SU-DHL-6 (cell line): ENCODE data around the gene SNRNP27.

Experiments used
- H2AFZ ChIP-seq: fragments of 200-600 bp; sonication (generic); 2 replicates; pipeline ENCODE4 v1.6.1; 2014; ENCODE audit warnings: low read depth, mild to moderate bottlenecking, moderate library complexity, mixed read lengths, antibody characterized with exemption, low read length; ENCODE audit not compliant: severe bottlenecking
- H3F3A ChIP-seq: fragments of 200-600 bp; shearing (Covaris generic); 2 replicates; pipeline ENCODE4 v1.6.0; 2016; ENCODE audit warnings: antibody characterized with exemption, mild to moderate bottlenecking; ENCODE audit not compliant: insufficient read depth
- H3K27ac ChIP-seq: fragments of 200-600 bp; sonication (generic); 2 replicates; pipeline ENCODE4 v1.5.1; 2016; ENCODE audit warnings: low read depth, mild to moderate bottlenecking, low read length, moderate library complexity, mixed read lengths
- H3K27me3 ChIP-seq: fragments of 200-600 bp; sonication (generic), shearing (Covaris generic); 2 replicates; pipeline ENCODE4 v1.6.0; 2014; ENCODE audit warnings: mild to moderate bottlenecking, low read length
- H3K36me3 ChIP-seq: fragments of 200-600 bp; sonication (generic); 2 replicates; pipeline ENCODE4 v1.6.1; 2014; ENCODE audit warnings: mild to moderate bottlenecking, low read length, mixed read lengths
- H3K4me2 ChIP-seq: fragments of 300-600, 200-600 bp; shearing (Covaris generic), sonication (generic); 2 replicates; pipeline ENCODE4 v1.6.0; 2014; ENCODE audit warnings: low read length, low read depth, mild to moderate bottlenecking; ENCODE audit not compliant: poor library complexity, severe bottlenecking
- H3K4me3 ChIP-seq: fragments of 200-600 bp; sonication (generic); 2 replicates; pipeline ENCODE4 v1.5.1; 2014; ENCODE audit warnings: antibody characterized with exemption, low read length, mild to moderate bottlenecking, mixed read lengths; ENCODE audit not compliant: insufficient read depth, poor library complexity, severe bottlenecking
- H3K79me2 ChIP-seq: fragments of 200-600 bp; sonication (generic); 2 replicates; pipeline ENCODE4 v1.6.1; 2014; ENCODE audit warnings: mild to moderate bottlenecking, low read length, moderate library complexity; ENCODE audit not compliant: insufficient read depth
- H3K9ac ChIP-seq: fragments of 200-600 bp; sonication (generic); 2 replicates; pipeline ENCODE4 v1.7.0; 2014; ENCODE audit warnings: mild to moderate bottlenecking, low read length
- H3K9me2 ChIP-seq: fragments of 200-600 bp; sonication (generic); replicated peaks from 2 replicates; pipeline ENCODE4 v1.6.1; 2014; ENCODE audit warnings: low read length; ENCODE audit not compliant: insufficient read depth
- H3K9me3 ChIP-seq: fragments of 200-600 bp; sonication (generic); 2 replicates; pipeline ENCODE4 v1.6.1; 2014; ENCODE audit warnings: low read length, mixed read lengths; ENCODE audit not compliant: insufficient read depth
- H4K20me1 ChIP-seq: fragments of 200-600 bp; sonication (generic); 2 replicates; pipeline ENCODE4 v1.6.1; 2014; ENCODE audit warnings: low read depth, mild to moderate bottlenecking, antibody characterized with exemption, low read length, moderate library complexity, mixed read lengths
- CTCF ChIP-seq: fragments of 200-600 bp; sonication (generic); IDR thresholded peaks from one replicate; pipeline ENCODE4 v1.5.1; 2017; ENCODE audit warnings: antibody characterized with exemption, mild to moderate bottlenecking, low read length, moderate library complexity; ENCODE audit not compliant: insufficient read depth, poor library complexity, severe bottlenecking
- EZH2phosphoT487 ChIP-seq: fragments of 200-600 bp; sonication (generic), shearing (Covaris generic); conservative IDR thresholded peaks from 2 replicates; pipeline ENCODE4 v1.6.1; 2018; ENCODE audit warnings: mild to moderate bottlenecking, antibody characterized with exemption, low read length, moderate library complexity, mixed read lengths

Gene SNRNP27

GRCh38 chr2:69893684-69894551 lies at the start of gene SNRNP27:
Gene SNRNP27, plus strand, starts transcription at chr2:69893956. Its CDS starts 29 bp downstream, at chr2:69893985.
- TF ChIP-seq CTCF (no peak), EZH2phosphoT487 (no peak)
- peaks cover 19% of the 10 kb centered on the region for H3K36me3 ChIP-seq
- peaks cover 26% of the 10 kb centered on the region for H3K79me2 ChIP-seq

GRCh38 chr2:69843993-69844392 lies 49.8 kb upstream of the SNRNP27 start:
- no peaks in the 10 kb centered on the region for H3F3A ChIP-seq
- no peaks in the 10 kb centered on the region for H4K20me1 ChIP-seq
- no peak overlapping the region for H3K9ac ChIP-seq
- no peak for TF ChIP-seq CTCF
- TF ChIP-seq EZH2phosphoT487 = no peak
- H3K36me3 ChIP-seq = peaks cover 14% of the 10 kb centered on the region; the same call in 1 of the 2 replicates
- no peaks in the 10 kb centered on the region for H3K9me3 ChIP-seq
- H3K9me2 ChIP-seq = no peaks in the 10 kb centered on the region
- H3K27me3 ChIP-seq = no peaks in the 10 kb centered on the region
- H3K27ac ChIP-seq = no peak overlapping the region
- no peak overlapping the region for H3K4me3 ChIP-seq
- no peak overlapping the region for H3K4me2 ChIP-seq
- no peak overlapping the region for H2AFZ ChIP-seq
- no peaks in the 10 kb centered on the region for H3K79me2 ChIP-seq

More at GRCh38 chr2:69893684-69894551, at the start of gene SNRNP27:
- Histone ChIP-seq H3K9ac (peak within 1 kb of the TSS; percentile 64), H3F3A (peaks cover 11% of the 10 kb centered on the region; the same call in 1 of the 2 replicates), H3K27me3 (no peaks in the 10 kb centered on the region), H3K27ac (0 out of 2 replicates have a peak within 1 kb of the TSS, but pooled peaks have one; percentile 7), H4K20me1 (no peaks in the 10 kb centered on the region), H3K9me2 (no peaks in the 10 kb centered on the region), H2AFZ (peak within 1 kb of the TSS; percentile 100), H3K9me3 (no peaks in the 10 kb centered on the region), H3K4me2 (peak within 1 kb of the TSS; percentile 74), H3K4me3 (peak within 1 kb of the TSS; percentile 70)

GRCh38 chr2:69844560-69844959 lies 49.2 kb upstream of the SNRNP27 start:
- H3K4me2 ChIP-seq = no peak overlapping the region
- H3K4me3 ChIP-seq = no peak overlapping the region
- peaks cover 12% of the 10 kb centered on the region; the same call in 1 of the 2 replicates for H3K36me3 ChIP-seq
- no peaks in the 10 kb centered on the region for H3K79me2 ChIP-seq
- TF ChIP-seq CTCF (no peak), EZH2phosphoT487 (no peak)
- H2AFZ ChIP-seq = no peak overlapping the region
- H3K9me2 ChIP-seq = no peaks in the 10 kb centered on the region
- no peaks in the 10 kb centered on the region for H3K27me3 ChIP-seq
- no peaks in the 10 kb centered on the region for H3F3A ChIP-seq
- no peaks in the 10 kb centered on the region for H3K9me3 ChIP-seq
- no peaks in the 10 kb centered on the region for H4K20me1 ChIP-seq
- no peak overlapping the region for H3K9ac ChIP-seq
- H3K27ac ChIP-seq = no peak overlapping the region
